SK-N-SH (cell line): ENCODE data around the gene SHROOM3. TPM values are rescaled to one million over a fixed set of nuclear protein-coding genes. Genes with fewer than 3 reads are reported as not detected.

Experiments used
- CTCF ChIA-PET: fragments of 300-600, 350-600 bp; formaldehyde crosslinking; extraction: SDS; loops from one replicate; lab custom pipeline; 2021; lab: Yijun Ruan, JAX
- POLR2A ChIA-PET: fragments of 350-600 bp; sonication (Branson Sonifier 250); formaldehyde crosslinking; extraction: SDS; loops from one replicate; lab custom pipeline; 2020; ENCODE audit warnings: antibody characterized with exemption, inconsistent platforms; lab: Yijun Ruan, JAX
- DNase-seq: peaks from one replicate; pipeline ENCODE4 v3.0.0; 2012
- H2AFZ ChIP-seq: fragments of 200-600 bp; sonication (generic); 2 replicates; pipeline ENCODE4 v1.8.1; 2016; ENCODE audit warnings: antibody characterized with exemption, mild to moderate bottlenecking, low read depth
- H3F3A ChIP-seq: fragments of 200-600 bp; sonication (generic); replicated peaks from 2 replicates; pipeline ENCODE3; 2016; ENCODE audit warnings: antibody characterized with exemption, mild to moderate bottlenecking; ENCODE audit not compliant: insufficient read depth
- H3K27ac ChIP-seq, 2 experiments: fragments of 200-500 bp in 1 of 2; fragments of 200-600 bp in 1 of 2; sonication (Bioruptor generic) in 1 of 2; sonication (generic), shearing (Covaris generic) in 1 of 2; 2 replicates each; pipeline versions ENCODE4 v1.5.1 to v1.6.1; 2014 to 2016; ENCODE audit warnings: low read depth in 2 of 2, inconsistent platforms in 1 of 2, low read length in 1 of 2, mild to moderate bottlenecking in 1 of 2, mixed read lengths in 1 of 2
- H3K27me3 ChIP-seq: fragments of 200-600 bp; sonication (generic), shearing (Covaris generic); 2 replicates; pipeline ENCODE4 v1.6.1; 2016; ENCODE audit warnings: mixed run types; ENCODE audit not compliant: insufficient read depth
- H3K36me3 ChIP-seq, 2 experiments: fragments of 200-500 bp in 1 of 2; fragments of 200-600 bp in 1 of 2; sonication (Bioruptor generic) in 1 of 2; sonication (generic) in 1 of 2; replicated peaks in 1 of 2; 2 replicates each; pipeline versions ENCODE3 to v1.5.1; 2014 to 2016; ENCODE audit warnings: low read length in 1 of 2, mild to moderate bottlenecking in 1 of 2; ENCODE audit not compliant: insufficient read depth in 2 of 2, control insufficient read depth in 1 of 2
- H3K4me1 ChIP-seq, 2 experiments: fragments of 200-500 bp in 1 of 2; fragments of 200-600 bp in 1 of 2; sonication (Bioruptor generic) in 1 of 2; sonication (generic), shearing (Covaris generic) in 1 of 2; 2 replicates each; pipeline versions ENCODE4 v1.5.1 to v1.6.1; 2014 to 2016; ENCODE audit warnings: low read depth in 1 of 2, low read length in 1 of 2, mixed run types in 1 of 2; ENCODE audit not compliant: insufficient read depth in 2 of 2, control insufficient read depth in 1 of 2
- H3K4me2 ChIP-seq: fragments of 200-600 bp; sonication (generic), shearing (Covaris generic); 2 replicates; pipeline ENCODE4 v1.6.1; 2017; ENCODE audit warnings: mixed run types
- H3K4me3 ChIP-seq, 2 experiments: fragments of 200-500 bp in 1 of 2; fragments of 200-600 bp in 1 of 2; sonication (Bioruptor generic) in 1 of 2; sonication (generic), shearing (Covaris generic) in 1 of 2; 2 replicates each; pipeline versions ENCODE4 v1.5.1 to v1.8.1; 2014 to 2016; ENCODE audit warnings: low read depth in 2 of 2, inconsistent platforms in 1 of 2, low read length in 1 of 2, mild to moderate bottlenecking in 1 of 2, mixed read lengths in 1 of 2, moderate library complexity in 1 of 2
- H3K79me2 ChIP-seq: fragments of 200-600 bp; sonication (generic); 2 replicates; pipeline ENCODE4 v1.8.1; 2017; ENCODE audit warnings: mild to moderate bottlenecking; ENCODE audit not compliant: insufficient read depth
- H3K9ac ChIP-seq: fragments of 200-600 bp; sonication (generic); 2 replicates; pipeline ENCODE4 v1.6.1; 2017; ENCODE audit warnings: mixed run types
- H3K9me2 ChIP-seq: fragments of 200-600 bp; sonication (generic); 2 replicates; pipeline ENCODE4 v1.6.1; 2017; ENCODE audit warnings: mixed run types
- H3K9me3 ChIP-seq: fragments of 200-600 bp; sonication (generic); 2 replicates; pipeline ENCODE4 v1.6.1; 2017; ENCODE audit warnings: mixed run types, mild to moderate bottlenecking, moderate library complexity
- H4K20me1 ChIP-seq: fragments of 200-600 bp; sonication (generic); 2 replicates; pipeline ENCODE4 v1.6.1; 2017; ENCODE audit warnings: mild to moderate bottlenecking, mixed run types; ENCODE audit not compliant: insufficient read depth
- FOXJ3 ChIP-seq: sonication (generic); formaldehyde crosslinking; IDR thresholded peaks from 2 replicates; pipeline ENCODE4 v1.5.1; 2020; ENCODE audit warnings: mild to moderate bottlenecking, missing genetic modification reagents
- FOXM1 ChIP-seq: IDR thresholded peaks from 2 replicates; pipeline ENCODE4 v1.4.0; 2012; ENCODE audit warnings: low read depth, mild to moderate bottlenecking
- NRF1 ChIP-seq: IDR thresholded peaks from 2 replicates; pipeline ENCODE4 v1.6.1; 2012; ENCODE audit warnings: low read depth, mild to moderate bottlenecking, low read length
- PBX3 ChIP-seq: IDR thresholded peaks from 2 replicates; pipeline ENCODE4; 2012
- TAF1 ChIP-seq: IDR thresholded peaks from 2 replicates; pipeline ENCODE4 v1.6.1; 2012; ENCODE audit warnings: low read depth, mild to moderate bottlenecking, low read length, moderate library complexity, borderline replicate concordance
- TCF12 ChIP-seq: IDR thresholded peaks from 2 replicates; pipeline ENCODE4 v1.4.0; 2012
- WGBS: methylation state at CpG from one replicate; pipeline ENCODE4 v1.1.6; 2017; ENCODE audit warnings: low lambda C conversion rate; 5-methylcytosine and 5-hydroxymethylcytosine counted together
- polyA plus RNA-seq, 3 experiments: library from polyadenylated mRNA; depleted of rRNA; stranded (reverse); fragments of >200 nt; gene quantifications; 2 replicates each; pipeline ENCODE4 v1.2.3, GENCODE V29; 2012
- TF ChIP-seq, protein P1 (sequence below): IDR thresholded peaks from 2 replicates; pipeline ENCODE4 v1.4.0; 2012; ENCODE audit warnings: low read depth, borderline replicate concordance
- TF ChIP-seq, protein P2 (sequence below): IDR thresholded peaks from 2 replicates; pipeline ENCODE4 v1.6.1; 2012; ENCODE audit warnings: mild to moderate bottlenecking, low read depth, low read length, moderate library complexity
- TF ChIP-seq, protein P3 (sequence below): IDR thresholded peaks from 2 replicates; pipeline ENCODE4 v1.4.0; 2012; ENCODE audit warnings: low read depth, borderline replicate concordance

The SHROOM3 gene
- polyA plus RNA-seq, 1 of the 3 experiments (the other 2 are of a cell fraction) = 4.3 TPM

- Histone ChIP-seq H3K4me3 (no peak overlapping the region), H3K27ac (no peak overlapping the region), H2AFZ (no peak overlapping the region), H3K9me3 (no peaks in the 10 kb centered on the region), H4K20me1 (no peaks in the 10 kb centered on the region), H3K27me3 (no peaks in the 10 kb centered on the region), H3K79me2 (no peaks in the 10 kb centered on the region), H3K9me2 (no peaks in the 10 kb centered on the region), H3K4me2 (no peak overlapping the region), H3F3A (peaks cover 6% of the 10 kb centered on the region), H3K9ac (no peak overlapping the region), H3K4me1 (peaks cover 0 to 10% of the 10 kb centered on the region in 2 experiments; a peak in 2 of 4 replicates), H3K36me3 (peaks cover 0 to 7% of the 10 kb centered on the region in 2 experiments)
- TF ChIP-seq TCF12 = peak; percentile 78
- TF ChIP-seq TAF1 = no peak
- TF ChIP-seq PBX3 = peak; percentile 76
- TF ChIP-seq, protein P1, sequence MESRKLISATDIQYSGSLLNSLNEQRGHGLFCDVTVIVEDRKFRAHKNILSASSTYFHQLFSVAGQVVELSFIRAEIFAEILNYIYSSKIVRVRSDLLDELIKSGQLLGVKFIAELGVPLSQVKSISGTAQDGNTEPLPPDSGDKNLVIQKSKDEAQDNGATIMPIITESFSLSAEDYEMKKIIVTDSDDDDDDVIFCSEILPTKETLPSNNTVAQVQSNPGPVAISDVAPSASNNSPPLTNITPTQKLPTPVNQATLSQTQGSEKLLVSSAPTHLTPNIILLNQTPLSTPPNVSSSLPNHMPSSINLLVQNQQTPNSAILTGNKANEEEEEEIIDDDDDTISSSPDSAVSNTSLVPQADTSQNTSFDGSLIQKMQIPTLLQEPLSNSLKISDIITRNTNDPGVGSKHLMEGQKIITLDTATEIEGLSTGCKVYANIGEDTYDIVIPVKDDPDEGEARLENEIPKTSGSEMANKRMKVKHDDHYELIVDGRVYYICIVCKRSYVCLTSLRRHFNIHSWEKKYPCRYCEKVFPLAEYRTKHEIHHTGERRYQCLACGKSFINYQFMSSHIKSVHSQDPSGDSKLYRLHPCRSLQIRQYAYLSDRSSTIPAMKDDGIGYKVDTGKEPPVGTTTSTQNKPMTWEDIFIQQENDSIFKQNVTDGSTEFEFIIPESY = no peak
- TF ChIP-seq FOXJ3 = no peak
- POLR2A ChIA-PET = no interaction called here
- no peak for DNase-seq
- CTCF ChIA-PET = interaction anchor here (0.7 to 2.3 kb wide), 7 partner anchors 14 to 238 kb away, joined by 3 to 8 read pairs (median 4); no protein-coding TSS in a partner anchor
- WGBS = 31% methylated on average over 1 of the region's 1 CpG
Observed at GRCh38 chr4:76518241-76518640, 83.2 kb downstream of the SHROOM3 start.

DNA sequence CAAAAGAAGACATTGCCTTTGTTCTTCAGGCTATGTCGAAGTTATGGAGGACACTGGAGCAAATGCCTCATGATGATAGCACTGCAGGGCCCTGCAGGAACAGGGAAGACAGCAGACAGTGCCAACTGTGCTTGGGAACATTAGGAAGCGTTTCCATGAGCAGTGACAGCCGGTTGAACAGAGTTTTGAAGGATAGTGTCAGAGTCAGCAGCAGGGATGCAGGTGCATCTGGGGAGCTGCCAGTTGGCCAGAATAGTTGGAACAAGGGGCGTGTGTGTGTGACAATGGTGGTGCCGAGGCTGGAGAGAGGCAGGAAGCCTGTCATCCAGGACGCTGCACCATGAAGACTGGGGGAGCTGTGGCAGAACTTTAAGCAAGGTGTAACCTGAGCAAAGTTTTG is 88.6 kb downstream of the SHROOM3 start:
- ChIA-PET POLR2A (no interaction called here), CTCF (interaction anchor here (1.4 kb wide), 1 partner anchor 59 kb away, joined by 3 read pairs; no protein-coding TSS in a partner anchor)
- Histone ChIP-seq H3K79me2 (no peaks in the 10 kb centered on the region), H2AFZ (no peak overlapping the region), H3K9me2 (no peaks in the 10 kb centered on the region), H3K9ac (no peak overlapping the region), H3K9me3 (no peaks in the 10 kb centered on the region), H3K27me3 (no peaks in the 10 kb centered on the region), H3K4me2 (no peak overlapping the region), H4K20me1 (no peaks in the 10 kb centered on the region), H3F3A (peaks cover 6% of the 10 kb centered on the region), H3K27ac (no peak overlapping the region), H3K4me1 (peaks cover 0 to 4% of the 10 kb centered on the region in 2 experiments; a peak in 2 of 4 replicates), H3K36me3 (no peaks in the 10 kb centered on the region), H3K4me3 (no peak overlapping the region)
- TF ChIP-seq FOXM1 (no peak), NRF1 (no peak)
- TF ChIP-seq, protein P2, sequence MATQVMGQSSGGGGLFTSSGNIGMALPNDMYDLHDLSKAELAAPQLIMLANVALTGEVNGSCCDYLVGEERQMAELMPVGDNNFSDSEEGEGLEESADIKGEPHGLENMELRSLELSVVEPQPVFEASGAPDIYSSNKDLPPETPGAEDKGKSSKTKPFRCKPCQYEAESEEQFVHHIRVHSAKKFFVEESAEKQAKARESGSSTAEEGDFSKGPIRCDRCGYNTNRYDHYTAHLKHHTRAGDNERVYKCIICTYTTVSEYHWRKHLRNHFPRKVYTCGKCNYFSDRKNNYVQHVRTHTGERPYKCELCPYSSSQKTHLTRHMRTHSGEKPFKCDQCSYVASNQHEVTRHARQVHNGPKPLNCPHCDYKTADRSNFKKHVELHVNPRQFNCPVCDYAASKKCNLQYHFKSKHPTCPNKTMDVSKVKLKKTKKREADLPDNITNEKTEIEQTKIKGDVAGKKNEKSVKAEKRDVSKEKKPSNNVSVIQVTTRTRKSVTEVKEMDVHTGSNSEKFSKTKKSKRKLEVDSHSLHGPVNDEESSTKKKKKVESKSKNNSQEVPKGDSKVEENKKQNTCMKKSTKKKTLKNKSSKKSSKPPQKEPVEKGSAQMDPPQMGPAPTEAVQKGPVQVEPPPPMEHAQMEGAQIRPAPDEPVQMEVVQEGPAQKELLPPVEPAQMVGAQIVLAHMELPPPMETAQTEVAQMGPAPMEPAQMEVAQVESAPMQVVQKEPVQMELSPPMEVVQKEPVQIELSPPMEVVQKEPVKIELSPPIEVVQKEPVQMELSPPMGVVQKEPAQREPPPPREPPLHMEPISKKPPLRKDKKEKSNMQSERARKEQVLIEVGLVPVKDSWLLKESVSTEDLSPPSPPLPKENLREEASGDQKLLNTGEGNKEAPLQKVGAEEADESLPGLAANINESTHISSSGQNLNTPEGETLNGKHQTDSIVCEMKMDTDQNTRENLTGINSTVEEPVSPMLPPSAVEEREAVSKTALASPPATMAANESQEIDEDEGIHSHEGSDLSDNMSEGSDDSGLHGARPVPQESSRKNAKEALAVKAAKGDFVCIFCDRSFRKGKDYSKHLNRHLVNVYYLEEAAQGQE = no peak
- TF ChIP-seq, protein P3, sequence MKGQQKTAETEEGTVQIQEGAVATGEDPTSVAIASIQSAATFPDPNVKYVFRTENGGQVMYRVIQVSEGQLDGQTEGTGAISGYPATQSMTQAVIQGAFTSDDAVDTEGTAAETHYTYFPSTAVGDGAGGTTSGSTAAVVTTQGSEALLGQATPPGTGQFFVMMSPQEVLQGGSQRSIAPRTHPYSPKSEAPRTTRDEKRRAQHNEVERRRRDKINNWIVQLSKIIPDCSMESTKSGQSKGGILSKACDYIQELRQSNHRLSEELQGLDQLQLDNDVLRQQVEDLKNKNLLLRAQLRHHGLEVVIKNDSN = no peak
- 69% methylated on average over 6 of the region's 6 CpGs for WGBS
- no peak for DNase-seq
